OCI-LY7 (cell line): ENCODE results near the gene TAF8. TPM values are rescaled to one million over a fixed set of nuclear protein-coding genes. Genes with fewer than 3 reads are reported as not detected.

ENCODE experiments used
- BruUV-seq: library from RNA; stranded (reverse); fragments of 400-500 nt; replicated peaks from 2 replicates; lab custom pipeline; 2021; lab: Mats Ljungman, UMichigan
- CTCF ChIA-PET: fragments of 300-600 bp; sonication (Branson Sonifier 250); formaldehyde crosslinking; loops from one replicate; lab custom pipeline; 2022; ENCODE audit warnings: antibody characterized with exemption; ENCODE audit not compliant: unreplicated experiment; lab: Charles Lee
- POLR2A ChIA-PET: fragments of 300-600 bp; sonication (Branson Sonifier 250); formaldehyde crosslinking; loops from one replicate; lab custom pipeline; 2022; ENCODE audit warnings: antibody characterized with exemption; lab: Charles Lee
- DNase-seq: peaks from one replicate; pipeline ENCODE4 v3.0.0-alpha.2; 2015; ENCODE audit warnings: low spot score
- H2AFZ ChIP-seq: fragments of 200-600 bp; sonication (generic), shearing (Covaris generic); 2 replicates; pipeline ENCODE4 v1.6.1; 2014; ENCODE audit warnings: mild to moderate bottlenecking, antibody characterized with exemption, low read length, moderate library complexity
- H3K27ac ChIP-seq: fragments of 200-600 bp; sonication (generic); 2 replicates; pipeline ENCODE4 v1.5.1; 2014; ENCODE audit warnings: mixed run types, low read depth, mild to moderate bottlenecking, moderate library complexity, low read length, inconsistent platforms; ENCODE audit not compliant: poor library complexity, severe bottlenecking
- H3K36me3 ChIP-seq: fragments of 200-600 bp; sonication (generic); 2 replicates; pipeline ENCODE4 v1.6.1; 2014; ENCODE audit warnings: mild to moderate bottlenecking, antibody characterized with exemption, low read length, moderate library complexity, mixed read lengths; ENCODE audit not compliant: insufficient read depth
- H3K4me1 ChIP-seq: fragments of 200-600 bp; sonication (generic); 2 replicates; pipeline ENCODE4 v1.5.1; 2014; ENCODE audit warnings: mild to moderate bottlenecking, low read length; ENCODE audit not compliant: insufficient read depth, poor library complexity, severe bottlenecking
- H3K4me2 ChIP-seq: fragments of 200-600 bp; sonication (generic); 2 replicates; pipeline ENCODE4 v1.6.1; 2014; ENCODE audit warnings: mild to moderate bottlenecking, low read length
- H3K4me3 ChIP-seq: fragments of 200-600 bp; sonication (generic); 2 replicates; pipeline ENCODE4 v1.5.1; 2014; ENCODE audit warnings: mild to moderate bottlenecking, low read depth, low read length; ENCODE audit not compliant: poor library complexity, severe bottlenecking
- H3K79me2 ChIP-seq: fragments of 200-600 bp; sonication (generic); 2 replicates; pipeline ENCODE4 v1.6.1; 2016; ENCODE audit warnings: low read depth, mild to moderate bottlenecking, low read length, moderate library complexity, mixed read lengths; ENCODE audit not compliant: insufficient read depth
- H3K9me2 ChIP-seq: fragments of 200-600 bp; sonication (generic); 2 replicates; pipeline ENCODE4 v1.6.1; 2016; ENCODE audit warnings: mild to moderate bottlenecking, low read length, mixed read lengths; ENCODE audit not compliant: insufficient read depth
- H3K9me3 ChIP-seq: fragments of 200-600 bp; sonication (generic); 2 replicates; pipeline ENCODE4 v1.6.1; 2014; ENCODE audit warnings: mild to moderate bottlenecking, mixed run types, low read length, mixed read lengths
- H4K20me1 ChIP-seq: fragments of 200-600 bp; sonication (generic); 2 replicates; pipeline ENCODE4 v1.6.1; 2014; ENCODE audit warnings: mild to moderate bottlenecking, antibody characterized with exemption, low read length, moderate library complexity, mixed read lengths; ENCODE audit not compliant: insufficient read depth
- CTCF ChIP-seq: fragments of 200-600 bp; sonication (generic); conservative IDR thresholded peaks from 2 replicates; pipeline ENCODE4 v1.5.1; 2014; ENCODE audit warnings: mild to moderate bottlenecking, antibody characterized with exemption, low read length, moderate library complexity, mixed read lengths
- EZH2phosphoT487 ChIP-seq: fragments of 200-600 bp; sonication (generic); IDR thresholded peaks from 2 replicates; pipeline ENCODE4 v1.6.1; 2018; ENCODE audit warnings: low read depth, borderline replicate concordance, mild to moderate bottlenecking, mixed run types, antibody characterized with exemption, low read length, moderate library complexity, mixed read lengths
- intact Hi-C: fragments of 100-400 bp; cut with micrococcal nuclease; formaldehyde crosslinking; loops from one replicate; pipeline ENCODE4 v1.10.0; 2022; ENCODE audit not compliant: unreplicated experiment
- total RNA-seq, 2 experiments: library from RNA; depleted of rRNA in 1 of 2; stranded (reverse); fragments of >200 nt in 1 of 2; shearing (Covaris generic) in 1 of 2; gene quantifications; 2 replicates each; pipeline ENCODE4 v1.2.3, GENCODE V29; 2014 to 2022

The TAF8 gene
- total RNA-seq, 2 experiments from 2014 or later: 35.1 to 47.8 TPM

GRCh38 chr6:42093582-42094329 is 43.4 kb downstream of the TAF8 start:
- H3K27ac ChIP-seq: no peak overlapping the region
- no peaks in the 10 kb centered on the region for H3K9me3 ChIP-seq
- H3K4me3 ChIP-seq: no peak overlapping the region
- H3K79me2 ChIP-seq: no peaks in the 10 kb centered on the region
- no peaks in the 10 kb centered on the region for H3K36me3 ChIP-seq
- CTCF ChIA-PET: no interaction called here
- H3K4me2 ChIP-seq: no peak overlapping the region
- no peak overlapping the region for H2AFZ ChIP-seq
- TF ChIP-seq EZH2phosphoT487 (no peak), CTCF (no peak)
- H3K9me2 ChIP-seq: no peaks in the 10 kb centered on the region
- POLR2A ChIA-PET: interaction anchor here (0.6 kb wide), 1 partner anchor 9 kb away, joined by 3 read pairs; no protein-coding TSS in a partner anchor
- H4K20me1 ChIP-seq: no peaks in the 10 kb centered on the region
- H3K4me1 ChIP-seq: no peaks in the 10 kb centered on the region
- no peak for DNase-seq
- BruUV-seq: no TSS peak
- intact Hi-C loops: no loop called here

- Histone ChIP-seq H3K9me2 (no peaks in the 10 kb centered on the region), H3K27ac (no peak overlapping the region), H4K20me1 (no peaks in the 10 kb centered on the region), H3K9me3 (no peaks in the 10 kb centered on the region), H2AFZ (no peak overlapping the region), H3K4me2 (no peak overlapping the region), H3K79me2 (no peaks in the 10 kb centered on the region), H3K4me1 (no peaks in the 10 kb centered on the region), H3K4me3 (no peak overlapping the region), H3K36me3 (no peaks in the 10 kb centered on the region)
- TF ChIP-seq EZH2phosphoT487: no peak
- no peak for TF ChIP-seq CTCF
- BruUV-seq: no TSS peak
- no peak for DNase-seq
- intact Hi-C loops: no loop called here
- ChIA-PET CTCF (no interaction called here), POLR2A (no interaction called here)
Observed at GRCh38 chr6:42095094-42095493, 44.8 kb downstream of the TAF8 start.
